Large intestine (tissue), 3 donors: ENCODE results near the gene INTS1. TPM values are rescaled to one million over a fixed set of nuclear protein-coding genes. Genes with fewer than 3 reads are reported as not detected.

Source experiments
- DNase-seq, 2 donors: peaks; one replicate each; pipeline versions ENCODE4 v3.0.0 to v3.0.0-alpha.2; 2013
- H3K27ac ChIP-seq: one replicate; pipeline ENCODE4 v1.5.1; 2013; ENCODE audit warnings: low read length
- H3K27me3 ChIP-seq: 2 replicates; pipeline ENCODE4 v1.6.1; 2013; ENCODE audit warnings: low read length; ENCODE audit not compliant: control insufficient read depth, insufficient read depth
- H3K36me3 ChIP-seq: 2 replicates; pipeline ENCODE4 v1.6.1; 2013; ENCODE audit warnings: low read length; ENCODE audit not compliant: control insufficient read depth, insufficient read depth
- H3K4me1 ChIP-seq: one replicate; pipeline ENCODE4 v1.6.1; 2013; ENCODE audit warnings: low read length; ENCODE audit not compliant: control insufficient read depth, insufficient read depth
- H3K4me3 ChIP-seq: one replicate; pipeline ENCODE4 v1.5.1; 2013; ENCODE audit warnings: low read length
- H3K9me3 ChIP-seq: one replicate; pipeline ENCODE4 v1.6.1; 2013; ENCODE audit warnings: mild to moderate bottlenecking, low read depth, low read length, moderate library complexity; ENCODE audit not compliant: control insufficient read depth
- WGBS: methylation state at CpG from one replicate; pipeline ENCODE4 v1.1.5; 2013; ENCODE audit warnings: low lambda C conversion rate; ENCODE audit not compliant: insufficient coverage; 5-methylcytosine and 5-hydroxymethylcytosine counted together
- polyA plus RNA-seq: library from polyadenylated mRNA; unstranded; fragments of 120-200 nt; gene quantifications from one replicate; pipeline ENCODE4 v1.2.1, GENCODE V29; 2013

Gene INTS1
- polyA plus RNA-seq, 1 donor: 50.0 TPM

DNA sequence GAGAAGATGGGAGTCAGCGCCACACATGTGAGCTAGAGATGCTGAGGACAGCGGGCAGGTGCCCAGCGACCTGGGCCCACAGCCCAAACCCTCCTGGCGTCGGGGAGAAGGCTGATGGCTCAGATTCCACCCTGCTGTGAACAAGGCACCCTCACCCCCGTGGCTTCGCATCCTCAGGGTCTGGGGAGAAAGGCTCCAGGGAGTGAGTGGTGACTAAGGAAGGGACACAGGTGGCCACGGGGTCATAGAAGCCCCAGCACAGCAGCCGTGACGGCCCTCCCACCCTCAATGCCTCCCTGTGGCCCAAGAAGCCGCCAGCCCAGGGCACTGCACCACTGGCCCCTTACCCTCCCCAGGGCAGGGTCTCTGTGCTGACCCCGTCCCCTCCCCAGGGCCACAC, 19.6 kb downstream of the INTS1 start:
- peaks cover 90% of the 10 kb centered on the region for H3K36me3 ChIP-seq
- H3K27me3 ChIP-seq: no peaks in the 10 kb centered on the region

DNA sequence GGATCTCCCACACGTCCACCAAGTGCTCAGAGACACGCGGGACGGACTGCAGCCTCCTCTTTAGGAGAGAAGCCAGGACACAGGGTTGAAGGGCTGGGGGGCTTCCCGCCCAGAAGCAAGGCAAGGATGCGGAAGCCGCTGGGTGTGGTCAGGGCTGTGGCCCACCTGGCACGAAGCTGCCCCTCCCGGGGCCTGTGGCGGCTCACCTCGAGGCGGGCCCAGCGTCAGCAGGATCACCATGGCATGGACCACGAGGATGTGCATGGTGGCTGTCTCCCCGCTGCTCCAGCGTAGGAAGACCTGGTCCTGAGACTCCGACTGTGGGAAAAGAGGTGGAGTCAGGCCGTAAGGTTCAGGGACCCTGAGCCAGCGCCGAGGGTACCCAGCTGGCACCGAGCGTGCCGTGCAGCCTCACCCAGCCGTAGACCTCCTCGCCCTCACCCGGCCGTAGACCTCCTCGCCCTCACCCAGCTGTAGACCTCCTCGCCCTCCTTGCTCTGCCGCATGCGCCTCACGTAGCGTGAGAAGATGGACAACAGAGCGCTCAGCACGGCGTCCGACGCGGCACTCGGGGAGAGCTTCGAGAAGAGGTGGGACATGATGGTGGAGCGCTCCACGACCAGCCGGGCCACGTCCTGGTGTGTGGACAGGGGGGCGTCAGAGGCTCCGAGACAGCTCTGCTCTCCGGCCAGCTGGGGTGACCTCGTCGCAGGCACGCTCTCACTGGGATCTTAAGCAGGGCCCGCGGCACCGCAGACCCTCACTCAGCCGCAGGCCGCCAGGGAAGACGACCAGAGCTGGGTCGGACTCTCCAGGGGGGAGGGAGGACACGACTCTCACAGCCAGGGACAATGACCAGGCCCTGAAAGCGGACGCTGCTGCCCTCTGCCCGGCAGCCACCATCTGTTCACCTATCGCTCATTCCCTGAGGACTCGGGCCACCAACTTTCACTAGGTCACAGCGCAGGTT, 20.4 kb downstream of the INTS1 start:
- no peaks in the 10 kb centered on the region for H3K27me3 ChIP-seq
- no CpG with 5 or more reads among the region's 65 CpGs for WGBS
- H3K4me1 ChIP-seq: no peaks in the 10 kb centered on the region
- no peaks in the 10 kb centered on the region for H3K9me3 ChIP-seq
- DNase-seq: no peak
- H3K36me3 ChIP-seq: peaks cover 90% of the 10 kb centered on the region
- H3K27ac ChIP-seq: no peak overlapping the region
- no peak overlapping the region for H3K4me3 ChIP-seq

More for the DNA sequence above, 19.6 kb downstream of the INTS1 start:
- WGBS: no CpG with 5 or more reads among the region's 12 CpGs
- H3K9me3 ChIP-seq: no peaks in the 10 kb centered on the region
- H3K4me3 ChIP-seq: no peak overlapping the region
- H3K27ac ChIP-seq: no peak overlapping the region
- H3K4me1 ChIP-seq: no peaks in the 10 kb centered on the region
- no peak for DNase-seq

DNA sequence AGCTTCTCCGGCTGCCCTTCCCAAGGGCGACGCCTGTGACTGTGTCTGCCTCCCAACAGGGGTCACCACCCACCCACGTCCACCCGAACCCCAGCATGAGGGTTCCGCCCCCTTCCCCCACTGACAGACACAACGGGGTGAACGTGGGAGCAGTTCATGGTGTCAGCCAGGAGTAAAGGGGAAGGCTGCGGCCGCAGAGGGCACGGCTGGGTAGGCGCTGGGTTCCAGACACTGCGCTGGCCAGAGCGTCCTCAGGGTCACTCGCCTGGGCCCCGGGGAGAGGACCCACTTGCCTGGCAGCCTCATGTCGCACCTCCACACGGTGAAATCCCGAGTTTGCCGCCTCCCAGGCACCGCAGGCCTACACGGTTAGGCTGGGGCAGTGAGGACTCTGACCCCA, 21.1 kb downstream of the INTS1 start:
- no peak overlapping the region for H3K27ac ChIP-seq
- no peaks in the 10 kb centered on the region for H3K9me3 ChIP-seq
- no CpG with 5 or more reads among the region's 22 CpGs for WGBS
- no peak for DNase-seq
- peaks cover 91% of the 10 kb centered on the region for H3K36me3 ChIP-seq
- no peaks in the 10 kb centered on the region for H3K4me1 ChIP-seq
- H3K4me3 ChIP-seq: no peak overlapping the region
- no peaks in the 10 kb centered on the region for H3K27me3 ChIP-seq

DNA sequence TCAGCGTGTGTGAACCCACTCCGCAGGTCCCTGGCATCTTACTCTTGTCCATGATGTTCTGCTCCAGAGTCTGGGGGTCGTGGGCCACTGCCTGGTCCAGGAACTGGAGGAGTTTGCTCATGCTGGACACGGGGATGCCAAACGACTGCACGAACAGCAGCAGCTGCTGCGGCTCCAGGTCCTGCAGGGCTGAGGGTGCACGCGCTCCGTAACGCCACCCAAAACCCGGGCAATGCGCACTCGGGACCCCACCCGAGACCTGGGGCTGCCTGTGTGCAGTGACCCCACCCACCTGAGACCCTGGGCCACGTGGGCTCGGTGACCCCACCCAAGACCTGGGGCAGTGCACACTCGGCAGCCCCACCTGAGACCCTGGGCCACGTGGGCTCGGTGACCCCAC, 22.9 kb downstream of the INTS1 start:
- H3K9me3 ChIP-seq: no peaks in the 10 kb centered on the region
- H3K27ac ChIP-seq: no peak overlapping the region
- no peak for DNase-seq
- no CpG with 5 or more reads among the region's 20 CpGs for WGBS
- H3K4me3 ChIP-seq: no peak overlapping the region
- H3K36me3 ChIP-seq: peaks cover 93% of the 10 kb centered on the region
- no peaks in the 10 kb centered on the region for H3K4me1 ChIP-seq
- H3K27me3 ChIP-seq: no peaks in the 10 kb centered on the region

DNA sequence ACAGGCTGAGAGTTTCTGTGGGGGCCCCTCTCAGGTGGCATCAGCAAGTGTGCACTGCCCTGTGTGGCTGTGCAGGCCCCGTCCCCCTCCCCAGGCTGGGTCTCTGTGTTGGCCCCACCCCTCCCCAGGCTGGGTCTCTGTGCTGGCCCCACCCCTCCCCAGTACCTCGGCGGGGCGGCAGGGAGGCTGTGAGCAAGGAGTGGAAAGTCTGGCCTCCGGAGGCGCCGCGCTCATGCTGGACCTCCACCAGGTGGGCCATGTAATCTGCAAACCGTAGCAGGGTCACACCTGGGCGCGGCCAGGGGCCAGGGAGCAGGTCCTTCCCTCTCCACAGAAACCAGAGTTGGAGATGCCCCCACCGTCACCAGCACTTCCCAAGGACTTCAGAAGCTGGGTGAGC, 23.5 kb downstream of the INTS1 start:
- Histone ChIP-seq H3K27me3 (no peaks in the 10 kb centered on the region), H3K36me3 (peaks cover 95% of the 10 kb centered on the region), H3K4me1 (no peaks in the 10 kb centered on the region), H3K27ac (no peak overlapping the region), H3K4me3 (no peak overlapping the region), H3K9me3 (no peaks in the 10 kb centered on the region)
- DNase-seq: no peak
- WGBS: no CpG with 5 or more reads among the region's 12 CpGs

DNA sequence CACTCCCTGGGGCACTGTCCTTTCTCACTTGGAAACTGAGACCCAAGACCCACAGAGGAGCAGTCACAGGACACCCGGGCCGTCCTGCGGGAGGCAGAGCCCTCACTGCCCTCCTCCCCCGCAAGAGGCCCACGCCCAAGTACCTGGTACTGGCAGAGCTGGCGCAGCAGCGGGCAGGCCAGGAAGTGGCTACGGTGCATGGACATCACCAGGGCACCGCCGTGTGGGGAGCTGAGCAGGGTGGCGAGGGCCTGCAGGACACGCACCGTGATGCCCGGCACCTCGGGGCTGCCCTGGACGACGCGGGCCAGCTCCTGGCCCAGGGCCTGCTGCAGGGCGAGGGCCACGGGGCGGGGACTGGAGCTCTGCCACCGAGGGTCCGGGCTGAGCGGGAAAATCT, 24.9 kb downstream of the INTS1 start:
- Histone ChIP-seq H3K4me3 (no peak overlapping the region), H3K9me3 (no peaks in the 10 kb centered on the region), H3K4me1 (peaks cover 3% of the 10 kb centered on the region), H3K36me3 (peaks cover 95% of the 10 kb centered on the region), H3K27me3 (no peaks in the 10 kb centered on the region), H3K27ac (no peak overlapping the region)
- no CpG with 5 or more reads among the region's 24 CpGs for WGBS
- DNase-seq: no peak

DNA sequence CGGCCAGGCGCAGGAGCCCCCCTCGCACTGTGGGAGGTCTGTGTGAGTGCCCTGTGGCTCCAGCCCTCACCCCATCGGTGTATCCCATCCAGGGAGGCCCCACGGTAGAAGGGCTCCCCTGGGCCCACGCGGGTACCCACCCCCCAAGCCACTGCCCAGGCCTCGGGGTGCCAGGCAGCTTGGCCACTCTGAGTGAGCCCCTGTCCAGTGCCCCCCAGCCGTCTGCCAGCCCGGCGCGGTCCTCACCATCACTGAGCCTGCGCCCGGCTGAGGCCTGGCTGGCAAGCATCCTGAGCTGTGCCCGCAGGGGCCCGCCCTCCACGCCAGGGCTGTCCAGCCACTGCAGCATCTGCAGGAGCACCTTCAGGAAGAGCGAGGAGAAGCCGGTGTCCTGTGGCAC, 25.7 kb downstream of the INTS1 start:
- Histone ChIP-seq H3K27ac (no peak overlapping the region), H3K36me3 (peaks cover 92% of the 10 kb centered on the region), H3K27me3 (no peaks in the 10 kb centered on the region), H3K4me3 (no peak overlapping the region), H3K9me3 (no peaks in the 10 kb centered on the region), H3K4me1 (peaks cover 6% of the 10 kb centered on the region)
- WGBS: no CpG with 5 or more reads among the region's 19 CpGs
- DNase-seq: no peak

DNA sequence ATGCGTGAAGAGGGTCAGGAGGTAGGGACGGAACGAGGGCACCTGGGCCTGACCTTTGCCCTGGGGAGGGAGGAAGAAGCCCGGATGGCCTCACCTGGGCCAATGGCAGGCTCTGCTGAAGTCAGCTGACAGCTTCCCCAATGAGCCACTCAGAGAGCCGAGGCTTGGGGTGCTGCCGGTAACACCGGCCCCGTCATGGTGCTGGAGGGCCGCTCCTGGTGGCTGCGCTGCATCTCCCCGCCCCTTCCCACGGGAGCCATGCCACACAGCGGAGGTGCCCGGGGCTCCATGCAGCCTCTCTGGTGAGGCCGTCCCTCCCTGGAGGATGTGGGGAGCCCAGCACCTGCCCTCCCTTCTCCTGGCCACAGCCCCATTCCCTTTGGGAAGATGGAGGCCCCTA, 27.3 kb downstream of the INTS1 start:
- no peak overlapping the region for H3K27ac ChIP-seq
- no peak for DNase-seq
- no peaks in the 10 kb centered on the region for H3K9me3 ChIP-seq
- H3K4me1 ChIP-seq: peaks cover 6% of the 10 kb centered on the region
- H3K27me3 ChIP-seq: no peaks in the 10 kb centered on the region
- WGBS: no CpG with 5 or more reads among the region's 15 CpGs
- peaks cover 91% of the 10 kb centered on the region for H3K36me3 ChIP-seq
- H3K4me3 ChIP-seq: no peak overlapping the region

DNA sequence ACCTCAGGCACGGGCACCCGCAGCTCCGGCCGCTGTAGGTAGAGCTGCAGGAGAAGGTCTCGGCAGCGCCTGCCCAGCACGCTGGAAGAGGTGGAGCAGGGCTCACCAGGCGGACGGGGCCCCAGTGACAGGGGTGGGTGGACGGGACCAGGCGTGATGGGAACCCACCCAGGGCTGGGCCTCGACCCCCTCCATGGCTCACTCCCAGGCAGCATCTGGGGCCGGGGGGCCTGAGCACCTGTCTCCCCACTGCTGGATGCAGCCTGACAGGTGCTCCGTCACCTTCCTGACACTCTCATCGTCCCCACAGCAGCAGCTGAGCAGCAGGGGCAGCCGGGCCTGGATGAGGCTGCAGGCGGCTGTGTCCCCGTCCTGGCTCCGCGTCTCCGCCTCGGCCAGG, 28.2 kb downstream of the INTS1 start:
- Histone ChIP-seq H3K4me3 (no peak overlapping the region), H3K4me1 (peaks cover 6% of the 10 kb centered on the region), H3K27me3 (no peaks in the 10 kb centered on the region), H3K9me3 (no peaks in the 10 kb centered on the region), H3K27ac (no peak overlapping the region), H3K36me3 (peaks cover 93% of the 10 kb centered on the region)
- no CpG with 5 or more reads among the region's 22 CpGs for WGBS
- no peak for DNase-seq

DNA sequence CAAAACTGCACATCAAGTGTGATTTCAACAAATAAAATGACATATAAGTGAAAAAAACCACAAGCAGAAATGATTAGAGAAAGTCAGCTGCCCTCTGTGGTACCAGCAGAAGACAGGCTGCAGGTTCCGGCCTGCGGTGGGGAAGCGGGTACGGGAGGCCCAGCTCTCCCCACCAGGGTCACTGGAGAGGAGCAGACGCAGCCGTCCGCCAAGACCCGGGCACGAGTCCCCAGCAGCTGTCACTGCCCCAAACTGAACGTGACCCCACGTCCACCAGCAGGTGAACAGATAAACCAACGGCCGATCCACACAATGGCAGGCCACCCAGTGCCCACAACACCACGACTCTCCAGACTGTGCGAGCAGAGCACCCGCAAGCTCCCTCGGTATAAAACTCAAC, 28.8 kb downstream of the INTS1 start:
- no peak overlapping the region for H3K4me3 ChIP-seq
- H3K27ac ChIP-seq: no peak overlapping the region
- no peak for DNase-seq
- H3K27me3 ChIP-seq: no peaks in the 10 kb centered on the region
- peaks cover 6% of the 10 kb centered on the region for H3K4me1 ChIP-seq
- no CpG with 5 or more reads among the region's 17 CpGs for WGBS
- peaks cover 93% of the 10 kb centered on the region for H3K36me3 ChIP-seq
- no peaks in the 10 kb centered on the region for H3K9me3 ChIP-seq

DNA sequence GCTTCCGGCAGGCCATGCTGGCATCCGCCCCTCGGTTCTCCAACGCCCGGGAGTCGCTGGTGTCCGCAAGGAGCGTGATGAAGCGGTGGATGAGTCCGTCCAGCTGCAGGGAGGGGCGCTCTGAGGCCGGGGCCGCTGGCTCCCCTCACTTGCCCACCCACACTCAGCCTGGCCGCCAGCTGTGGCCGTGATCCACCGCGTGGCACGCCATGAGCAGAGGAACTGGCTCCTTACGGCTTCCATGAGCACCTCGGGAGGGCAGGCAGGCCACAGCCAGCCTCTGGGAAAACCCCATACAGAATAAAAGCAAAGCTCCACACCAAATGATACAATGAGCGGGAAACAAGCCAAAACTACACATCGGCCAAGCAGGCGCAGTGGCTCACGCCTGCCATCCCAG, 29.5 kb downstream of the INTS1 start:
- peaks cover 93% of the 10 kb centered on the region for H3K36me3 ChIP-seq
- H3K27ac ChIP-seq: no peak overlapping the region
- H3K9me3 ChIP-seq: no peaks in the 10 kb centered on the region
- no peaks in the 10 kb centered on the region for H3K27me3 ChIP-seq
- peaks cover 6% of the 10 kb centered on the region for H3K4me1 ChIP-seq
- DNase-seq: no peak
- H3K4me3 ChIP-seq: no peak overlapping the region
- WGBS: no CpG with 5 or more reads among the region's 24 CpGs
